ENCODE measurements around the gene LMO1. TPM values are rescaled to one million over a fixed set of nuclear protein-coding genes. Genes with fewer than 3 reads are reported as not detected.

LMO1 gene
- total and polyA plus RNA-seq, 10 donors, result 0.17 to 1.0 (median 0.57) TPM; not detected in 5

DNA sequence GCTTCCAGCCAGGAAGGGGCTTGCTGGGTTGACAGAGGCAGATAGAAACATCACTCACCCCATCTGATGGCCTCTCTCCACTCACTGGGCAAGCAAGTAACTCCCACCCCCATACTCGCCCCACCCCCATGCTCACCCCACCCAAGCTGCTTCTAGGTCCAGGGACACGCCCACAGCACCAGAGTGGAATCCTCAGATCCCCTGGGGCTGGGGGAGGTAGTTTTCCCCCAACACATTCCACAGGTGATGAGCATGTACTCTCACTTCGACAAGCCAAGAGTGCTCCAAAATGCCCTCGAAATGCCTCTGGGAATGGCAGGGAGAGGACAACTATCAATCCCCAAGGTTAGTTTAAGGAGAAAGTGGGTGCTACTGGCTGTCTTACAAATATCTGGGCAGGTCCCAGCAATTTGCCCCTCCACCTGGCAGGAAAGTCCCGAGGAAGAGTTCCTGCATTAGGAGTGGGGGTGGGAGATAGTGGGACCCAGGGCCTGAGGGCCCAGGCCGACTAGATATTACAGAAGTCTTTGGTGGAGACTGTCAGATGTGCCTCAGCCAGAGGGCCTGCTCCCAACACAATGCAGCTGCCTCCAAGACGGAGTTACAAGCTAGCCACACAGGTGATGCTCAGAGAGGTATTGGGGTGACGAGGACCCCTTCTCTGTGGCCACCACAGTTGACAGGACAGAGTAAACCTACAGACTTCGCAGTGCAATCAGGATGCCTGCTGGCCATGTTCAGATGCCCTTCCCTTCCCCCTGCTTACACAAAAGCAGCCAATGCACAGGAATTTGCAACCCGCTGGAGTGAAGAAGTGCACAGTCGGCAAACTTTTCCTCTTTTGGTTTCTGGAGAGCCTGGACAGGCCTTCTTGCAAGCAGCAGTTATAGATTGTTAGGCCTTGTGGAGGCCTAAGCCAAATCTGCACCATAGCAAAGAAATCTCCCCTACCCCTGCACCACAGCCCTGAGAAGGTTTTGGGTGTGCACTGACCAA is 2.9 kb upstream of the LMO1 start:
- Histone ChIP-seq H3K27me3 (replicated peaks in 1 of 7) (peaks cover 0 to 100% (median 60%) of the 10 kb centered on the region in 7 donors), H3K4me1 (peaks cover 8 to 47% (median 35%) of the 10 kb centered on the region in 6 donors), H3K9me3 (no peaks in the 10 kb centered on the region), H3K36me3 (no peaks in the 10 kb centered on the region), H3K4me3 (no peak overlapping the region), H3K27ac (no peak overlapping the region)
- no peak for TF ChIP-seq POLR2AphosphoS5 (IDR thresholded peaks at IDR 0.05)
- TF ChIP-seq, protein P1, sequence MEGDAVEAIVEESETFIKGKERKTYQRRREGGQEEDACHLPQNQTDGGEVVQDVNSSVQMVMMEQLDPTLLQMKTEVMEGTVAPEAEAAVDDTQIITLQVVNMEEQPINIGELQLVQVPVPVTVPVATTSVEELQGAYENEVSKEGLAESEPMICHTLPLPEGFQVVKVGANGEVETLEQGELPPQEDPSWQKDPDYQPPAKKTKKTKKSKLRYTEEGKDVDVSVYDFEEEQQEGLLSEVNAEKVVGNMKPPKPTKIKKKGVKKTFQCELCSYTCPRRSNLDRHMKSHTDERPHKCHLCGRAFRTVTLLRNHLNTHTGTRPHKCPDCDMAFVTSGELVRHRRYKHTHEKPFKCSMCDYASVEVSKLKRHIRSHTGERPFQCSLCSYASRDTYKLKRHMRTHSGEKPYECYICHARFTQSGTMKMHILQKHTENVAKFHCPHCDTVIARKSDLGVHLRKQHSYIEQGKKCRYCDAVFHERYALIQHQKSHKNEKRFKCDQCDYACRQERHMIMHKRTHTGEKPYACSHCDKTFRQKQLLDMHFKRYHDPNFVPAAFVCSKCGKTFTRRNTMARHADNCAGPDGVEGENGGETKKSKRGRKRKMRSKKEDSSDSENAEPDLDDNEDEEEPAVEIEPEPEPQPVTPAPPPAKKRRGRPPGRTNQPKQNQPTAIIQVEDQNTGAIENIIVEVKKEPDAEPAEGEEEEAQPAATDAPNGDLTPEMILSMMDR (IDR thresholded peaks at IDR 0.05 in 8 of 11, conservative IDR thresholded peaks at IDR 0.05 in 3 of 11), result no peak
- no peak for TF ChIP-seq POLR2A (IDR thresholded peaks at IDR 0.05)
- 86 to 94% (median 90%) methylated on average over 11 of the region's 11 CpGs for WGBS, 5 donors
- DNase-seq, result peak; percentile 43
- intact Hi-C loops (cut with DNase I; ENCODE audit: low total_unique reads), result no loop called here

DNA sequence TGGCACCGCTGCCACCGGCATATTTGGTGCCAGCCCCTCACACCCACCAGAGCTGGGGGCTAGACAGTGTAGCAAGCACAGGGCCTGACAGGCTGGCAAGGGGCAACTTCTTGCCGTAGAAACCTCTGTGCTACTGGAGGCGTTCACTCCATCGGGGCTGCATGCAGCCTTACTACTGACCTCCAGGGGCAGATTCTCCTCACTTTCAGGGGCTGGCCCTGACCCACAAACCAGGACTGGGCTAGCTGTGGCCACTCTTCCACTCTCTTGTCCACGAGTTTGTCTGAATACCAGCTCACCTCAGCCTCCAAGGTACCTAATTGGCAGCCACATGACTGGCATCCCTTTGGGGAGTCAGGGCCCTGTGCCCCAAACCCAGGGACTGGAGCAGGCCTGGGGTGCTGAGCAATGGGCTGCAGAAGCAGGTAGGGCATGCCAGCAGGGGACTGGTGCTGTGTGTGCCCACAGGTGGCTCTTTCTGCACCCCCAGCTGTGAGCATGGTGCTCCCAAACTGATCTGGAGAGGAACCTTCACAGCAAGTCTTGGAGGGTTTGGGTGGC is 2.1 kb upstream of the LMO1 start:
- Histone ChIP-seq H3K9me3 (no peaks in the 10 kb centered on the region), H3K36me3 (no peaks in the 10 kb centered on the region), H3K27ac (no peak overlapping the region), H3K4me3 (no peak overlapping the region), H3K4me1 (peaks cover 8 to 47% (median 35%) of the 10 kb centered on the region in 6 donors), H3K27me3 (replicated peaks in 1 of 7) (peaks cover 0 to 100% (median 60%) of the 10 kb centered on the region in 7 donors)
- no peak for TF ChIP-seq POLR2A (IDR thresholded peaks at IDR 0.05)
- TF ChIP-seq, protein P1 (IDR thresholded peaks at IDR 0.05 in 8 of 11, conservative IDR thresholded peaks at IDR 0.05 in 3 of 11), result peak in 1 of 11 experiments; percentile 16
- TF ChIP-seq POLR2AphosphoS5 (IDR thresholded peaks at IDR 0.05), result no peak
- intact Hi-C loops (cut with DNase I; ENCODE audit: low total_unique reads), result no loop called here
- DNase-seq, result peak; percentile 54
- WGBS, 5 donors, result 62 to 89% (median 71%) methylated on average over 3 to 6 of the region's 6 CpGs

DNA sequence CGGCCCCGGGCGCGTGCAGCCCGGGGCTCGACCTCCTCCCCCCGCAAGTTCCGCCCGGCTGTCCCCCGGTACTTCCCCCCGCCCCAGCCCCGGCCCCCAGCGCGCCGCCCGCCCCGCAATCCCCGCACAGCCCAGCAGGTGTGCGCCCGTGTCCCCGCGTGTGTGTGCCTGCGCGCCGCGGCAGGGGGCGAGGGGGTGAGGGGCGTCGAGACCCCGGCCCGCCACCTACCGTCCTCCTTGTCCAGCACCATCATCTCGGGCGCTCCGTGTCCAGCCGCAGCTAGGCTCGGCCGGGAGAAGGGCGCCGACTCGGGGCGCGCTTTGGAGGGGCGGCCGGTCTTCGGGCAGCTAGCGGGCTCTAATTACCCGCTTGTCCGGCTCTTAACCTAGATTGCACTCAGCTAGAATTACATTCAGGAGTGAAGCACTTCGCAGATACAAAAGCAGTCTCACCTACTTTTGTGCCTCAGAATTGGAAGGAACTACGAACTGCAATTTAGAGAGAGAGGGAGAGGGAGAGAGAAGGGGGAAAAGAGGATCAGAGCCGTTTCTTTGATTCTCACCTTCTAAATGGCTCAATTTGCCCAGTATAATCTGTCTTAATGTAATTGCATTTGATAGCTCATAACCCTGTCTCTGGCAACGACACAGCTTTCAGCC is 439 bp downstream of the LMO1 start:
- H3K36me3 ChIP-seq, result no peaks in the 10 kb centered on the region
- no peak overlapping the region for H3K27ac ChIP-seq

More for the DNA sequence above, 439 bp downstream of the LMO1 start:
- whole genome bisulfite sequencing, 5 donors, result 2 to 3% (median 2%) methylated on average over 18 to 53 of the region's 53 CpGs
- TF ChIP-seq, protein P1 (IDR thresholded peaks at IDR 0.05 in 8 of 11, conservative IDR thresholded peaks at IDR 0.05 in 3 of 11), result no peak
- no peak for TF ChIP-seq POLR2A (IDR thresholded peaks at IDR 0.05)
- no peak for TF ChIP-seq POLR2AphosphoS5 (IDR thresholded peaks at IDR 0.05)
- Histone ChIP-seq H3K4me1 (peaks cover 8 to 37% (median 28%) of the 10 kb centered on the region in 6 donors), H3K9me3 (no peaks in the 10 kb centered on the region), H3K27me3 (replicated peaks in 1 of 7) (peaks cover 0 to 95% (median 50%) of the 10 kb centered on the region in 7 donors), H3K4me3 (peak overlapping the region; percentile 28 to 75 (median 48))
- DNase-seq, result peak; percentile 76
- intact Hi-C loops (cut with DNase I; ENCODE audit: low total_unique reads), result no loop called here
